HuH-7.5 (cell line): ENCODE data around the gene DRAM1.
"Not testable (repeated sequence)": the region's sequence is repeated elsewhere in the genome, so short reads cannot be mapped to it uniquely, and the experiment has no call there.

Experiments
- DNase-seq: peaks from one replicate; pipeline ENCODE4 v3.0.0; 2011; ENCODE audit warnings: low spot score

DRAM1 gene

GRCh38 chr12:101906226-101906625 lies 28.8 kb downstream of the DRAM1 start:
- DNase-seq: no peak

- no peak for DNase-seq
These were observed 31.0 kb downstream of the DRAM1 start for GRCh38 chr12:101908395-101908794.

GRCh38 chr12:101909646-101910045 lies 32.3 kb downstream of the DRAM1 start:
- no peak for DNase-seq

GRCh38 chr12:101915841-101916240 lies 38.5 kb downstream of the DRAM1 start:
- no peak for DNase-seq

GRCh38 chr12:101918805-101919204 lies 41.4 kb downstream of the DRAM1 start:
- not testable (repeated sequence) for DNase-seq

GRCh38 chr12:101919447-101919846 lies 42.1 kb downstream of the DRAM1 start:
- DNase-seq: no peak

- DNase-seq: no peak
These were observed 43.5 kb downstream of the DRAM1 start for GRCh38 chr12:101920906-101921305.

- DNase-seq: no peak
These were observed 45.8 kb downstream of the DRAM1 start for GRCh38 chr12:101923045-101923718.

- no peak for DNase-seq
These were observed 47.2 kb downstream of the DRAM1 start for GRCh38 chr12:101924618-101925017.

GRCh38 chr12:101925361-101925760 lies 48.0 kb downstream of the DRAM1 start:
- no peak for DNase-seq

GRCh38 chr12:101925935-101926334 lies 48.6 kb downstream of the DRAM1 start:
- DNase-seq: no peak

- no peak for DNase-seq
These were observed 49.7 kb downstream of the DRAM1 start for GRCh38 chr12:101927036-101927435.

GRCh38 chr12:101927999-101928398 lies 50.6 kb downstream of the DRAM1 start:
- DNase-seq: no peak

GRCh38 chr12:101928556-101928955 lies 51.2 kb downstream of the DRAM1 start:
- DNase-seq: no peak

GRCh38 chr12:101929365-101930041 lies 52.1 kb downstream of the DRAM1 start:
- DNase-seq: no peak

- no peak for DNase-seq
These were observed 54.3 kb downstream of the DRAM1 start for GRCh38 chr12:101931498-101932326.

GRCh38 chr12:101933866-101934514 lies 56.6 kb downstream of the DRAM1 start:
- DNase-seq: no peak

GRCh38 chr12:101935890-101936746 lies 58.7 kb downstream of the DRAM1 start:
- DNase-seq: no peak

- no peak for DNase-seq
These were observed 61.9 kb downstream of the DRAM1 start for GRCh38 chr12:101939306-101939705.

- peak; percentile 34 for DNase-seq
These were observed 62.5 kb downstream of the DRAM1 start for GRCh38 chr12:101939856-101940265.

GRCh38 chr12:101940400-101940950 lies 63.1 kb downstream of the DRAM1 start:
- no peak for DNase-seq
